Islet precursor cell (in vitro differentiated cells): ENCODE measurements around the gene ROR1.

Experiments
- DNase-seq: peaks from one replicate; pipeline ENCODE4 v3.0.0-alpha.2; 2018

ROR1 gene

GRCh38 chr1:63946866-63947491 is 173.2 kb downstream of the ROR1 start:
- DNase-seq: peak; percentile 89

DNA sequence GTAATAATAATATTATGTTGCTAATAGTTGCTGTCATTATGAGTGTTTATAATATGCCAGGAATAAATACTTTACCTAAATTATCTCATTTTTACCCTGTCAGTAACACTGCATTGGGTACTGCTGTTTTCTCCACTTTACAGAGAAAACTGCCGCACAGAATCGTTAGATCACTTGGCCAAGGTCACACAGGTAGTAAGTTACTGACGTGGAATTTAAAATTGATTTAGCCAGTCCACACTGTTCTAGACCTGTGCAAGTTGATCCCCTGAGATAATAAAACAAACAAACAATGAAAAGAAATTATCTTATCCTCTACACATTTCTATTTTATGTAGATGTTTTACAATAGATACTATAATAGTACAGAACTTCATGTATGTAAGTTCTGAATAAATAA is 174.1 kb downstream of the ROR1 start:
- DNase-seq: no peak

DNA sequence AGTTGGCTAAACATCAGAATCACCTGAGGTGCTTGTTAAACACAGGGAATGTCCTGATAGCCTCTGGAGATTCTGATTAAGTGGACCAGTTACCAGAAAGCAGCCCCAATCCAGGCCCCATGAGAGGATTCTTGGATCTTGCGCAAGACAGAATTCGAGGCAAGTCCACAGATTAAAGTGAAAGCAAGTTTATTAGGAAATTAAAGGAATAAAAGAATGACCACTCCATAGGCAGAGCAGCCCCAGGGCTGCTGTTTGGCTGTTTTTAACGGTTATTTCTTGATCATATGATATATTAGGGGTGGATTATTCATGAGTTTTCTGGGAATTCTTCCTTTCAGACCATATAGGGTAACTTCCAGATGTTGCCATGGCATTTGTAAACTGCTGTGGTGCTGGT is 176.2 kb downstream of the ROR1 start:
- DNase-seq: no peak

- DNase-seq: no peak
Measured at GRCh38 chr1:63951059-63951946, 177.5 kb downstream of the ROR1 start.

GRCh38 chr1:63954187-63954586 is 180.4 kb downstream of the ROR1 start:
- DNase-seq: no peak

DNA sequence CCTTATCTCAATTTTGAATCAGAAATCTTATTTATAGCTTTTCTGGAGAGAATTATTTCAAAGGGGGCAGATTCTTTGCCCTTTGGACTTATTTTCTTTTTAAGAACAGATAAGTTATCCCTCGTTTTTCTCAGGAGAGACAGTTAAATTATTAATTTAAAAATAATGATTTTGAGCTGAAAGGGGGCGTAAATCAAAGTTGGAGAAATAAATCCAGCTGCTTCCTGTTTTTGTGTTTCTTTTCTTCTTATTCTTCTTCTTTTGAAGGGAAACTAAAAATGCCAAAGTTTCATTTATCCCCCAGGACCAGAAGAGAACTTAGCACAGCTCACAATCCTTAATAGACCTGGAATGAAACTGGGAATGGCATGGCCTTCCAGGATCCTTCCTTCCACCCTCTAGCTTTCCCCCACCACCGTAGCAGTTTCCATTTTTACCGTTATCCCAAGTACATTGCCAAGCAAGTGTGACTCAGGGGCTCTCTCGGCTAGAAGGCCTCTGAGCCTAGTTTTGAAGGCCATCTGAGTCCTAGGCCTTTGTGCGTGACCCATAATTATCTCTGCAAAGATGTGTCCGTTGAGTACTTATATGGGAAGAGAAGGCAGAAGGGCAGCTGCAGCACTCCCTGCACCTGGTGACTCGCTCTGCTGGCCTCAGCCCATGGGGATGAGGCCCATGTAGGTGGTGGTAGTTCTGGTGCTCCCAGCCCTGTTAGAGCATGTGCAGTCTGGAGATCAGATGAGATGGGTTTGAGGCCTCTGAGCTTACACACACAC is 181.7 kb downstream of the ROR1 start:
- DNase-seq: peak; percentile 75

DNA sequence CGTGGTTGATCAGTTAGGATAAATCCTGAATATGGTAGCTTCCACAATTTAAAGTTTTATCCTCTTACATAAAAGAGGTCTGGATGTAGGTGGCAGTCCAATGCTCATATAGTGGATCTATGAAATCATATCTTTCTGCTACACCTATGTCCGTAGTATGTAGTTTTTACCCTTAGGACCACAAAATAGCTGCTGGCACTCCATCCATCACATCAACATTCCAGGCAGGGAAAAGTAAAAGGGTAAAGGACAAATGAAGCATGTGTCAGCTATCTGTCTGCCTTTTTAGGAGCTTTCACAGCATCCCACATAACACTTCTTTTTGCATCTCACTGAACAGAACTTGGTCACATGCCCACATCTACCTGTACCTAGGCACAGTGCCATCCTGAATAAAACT is 184.7 kb downstream of the ROR1 start:
- DNase-seq: no peak

DNA sequence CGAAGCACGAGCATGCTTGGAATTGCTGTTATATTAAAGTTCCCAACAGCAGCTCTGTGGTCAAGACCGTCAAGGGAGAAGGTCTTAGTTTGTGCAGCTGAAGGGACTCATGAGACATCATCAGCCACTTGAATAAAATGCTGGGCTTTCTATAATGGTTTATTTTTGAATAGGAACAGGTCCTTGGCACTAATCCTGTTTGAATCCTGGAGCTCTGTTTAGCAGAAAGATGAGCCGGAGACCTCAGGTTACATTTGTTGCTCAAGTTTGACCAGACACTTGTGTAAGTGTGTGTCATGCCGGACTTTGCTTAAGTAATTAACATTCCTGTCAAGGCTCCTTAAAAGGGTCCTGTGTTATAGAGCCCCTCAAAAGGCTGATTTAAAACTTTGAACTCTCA is 186.5 kb downstream of the ROR1 start:
- DNase-seq: no peak

DNA sequence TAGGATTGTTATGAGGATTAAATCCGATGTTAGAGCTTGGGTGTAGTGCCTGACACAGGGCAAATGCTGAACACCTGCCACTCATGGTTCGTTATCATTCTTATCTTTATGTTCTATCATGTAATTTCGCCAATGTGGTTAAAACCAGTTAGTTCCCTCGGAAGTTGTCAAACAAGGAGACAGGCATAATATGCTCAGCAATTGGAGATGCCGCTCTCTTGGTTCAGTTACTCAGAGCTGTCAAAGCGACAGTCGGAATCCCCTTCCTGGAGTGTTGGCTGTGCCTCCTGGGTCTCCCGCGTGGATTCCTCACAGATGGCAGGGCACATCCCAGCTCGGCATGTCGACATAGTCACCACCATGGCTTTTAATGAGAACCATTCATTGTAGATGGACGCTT is 192.2 kb downstream of the ROR1 start:
- DNase-seq: no peak

DNA sequence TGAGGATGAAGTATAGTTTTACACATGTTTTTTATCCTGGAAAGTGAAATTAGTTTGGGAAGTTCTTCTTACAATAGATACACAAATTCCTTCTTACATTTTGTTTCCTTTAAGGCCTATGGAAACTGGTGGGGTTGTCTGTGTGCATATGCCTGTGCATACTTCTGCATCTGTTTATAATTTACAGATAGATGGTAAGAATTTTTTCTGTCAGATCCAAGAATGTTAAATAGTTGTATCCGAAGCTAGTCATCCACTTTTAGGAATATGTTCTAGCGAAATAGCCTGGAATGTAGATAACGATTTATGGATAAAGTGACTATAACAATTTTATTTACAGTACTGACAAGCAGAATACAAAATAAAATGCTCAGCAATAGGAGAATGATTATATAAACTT is 194.1 kb downstream of the ROR1 start:
- no peak for DNase-seq

DNA sequence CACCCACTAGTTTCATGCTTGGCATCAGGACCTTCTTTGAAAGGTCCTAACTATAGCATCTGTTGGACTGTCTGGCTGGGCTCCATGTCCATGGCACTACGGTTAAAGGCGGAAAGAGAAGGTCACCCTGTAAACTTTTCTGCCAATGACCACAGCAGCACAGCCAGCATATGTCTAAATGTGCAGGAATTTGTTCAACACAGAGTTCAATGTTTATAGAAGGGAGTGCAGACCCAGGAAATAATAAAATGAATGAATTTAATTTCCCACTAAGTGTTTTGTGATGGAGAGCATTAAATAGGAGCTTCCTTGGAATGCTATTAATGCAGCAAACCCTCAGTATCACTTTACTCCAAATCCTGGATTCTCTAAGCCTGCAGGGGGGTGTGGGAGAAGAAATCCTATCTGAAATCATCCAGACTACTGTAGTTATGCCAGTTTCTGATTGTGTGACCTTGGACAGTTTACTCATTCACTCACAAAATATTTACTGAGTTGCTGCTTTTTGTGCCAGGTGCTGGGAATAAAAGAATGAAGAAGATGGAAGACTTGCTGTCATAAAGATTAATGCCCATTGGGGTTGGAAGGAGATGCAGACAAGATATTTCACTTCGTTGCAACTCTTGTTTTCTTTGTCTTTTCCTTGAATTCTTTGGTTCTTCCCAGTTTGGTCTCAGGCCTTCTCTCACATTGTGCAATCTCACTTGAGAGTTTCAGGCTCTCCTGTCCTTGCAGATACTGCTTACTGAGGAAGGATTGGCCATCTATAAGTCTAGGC is 195.0 kb downstream of the ROR1 start:
- no peak for DNase-seq

DNA sequence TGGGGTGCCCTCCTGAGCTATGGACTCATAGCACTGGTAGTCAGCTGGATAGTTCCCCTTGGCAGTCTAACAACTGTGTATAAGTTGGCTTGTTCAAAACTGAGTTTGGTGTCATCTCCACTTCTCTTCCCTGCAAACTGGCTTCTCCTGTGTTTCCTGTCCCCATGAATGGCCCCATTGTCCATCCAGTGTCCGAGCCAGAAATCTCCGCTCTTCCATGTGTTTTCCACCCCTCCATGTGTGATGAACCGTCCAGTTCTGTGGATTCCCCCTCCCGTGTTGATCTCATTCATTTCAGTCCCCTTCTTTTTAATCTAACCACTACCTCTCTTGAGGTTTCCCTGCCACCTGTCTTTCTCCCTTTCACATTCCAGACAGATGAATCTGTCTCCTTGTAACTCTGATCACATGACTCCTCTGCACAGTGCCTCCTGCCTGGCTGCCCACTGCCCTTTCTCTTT is 195.7 kb downstream of the ROR1 start:
- peak; percentile 73 for DNase-seq

GRCh38 chr1:63971557-63971956 is 197.7 kb downstream of the ROR1 start:
- DNase-seq: peak; percentile 66

GRCh38 chr1:63973005-63973419 is 199.2 kb downstream of the ROR1 start:
- no peak for DNase-seq

- DNase-seq: no peak
Measured at GRCh38 chr1:63974966-63975365, 201.1 kb downstream of the ROR1 start.

DNA sequence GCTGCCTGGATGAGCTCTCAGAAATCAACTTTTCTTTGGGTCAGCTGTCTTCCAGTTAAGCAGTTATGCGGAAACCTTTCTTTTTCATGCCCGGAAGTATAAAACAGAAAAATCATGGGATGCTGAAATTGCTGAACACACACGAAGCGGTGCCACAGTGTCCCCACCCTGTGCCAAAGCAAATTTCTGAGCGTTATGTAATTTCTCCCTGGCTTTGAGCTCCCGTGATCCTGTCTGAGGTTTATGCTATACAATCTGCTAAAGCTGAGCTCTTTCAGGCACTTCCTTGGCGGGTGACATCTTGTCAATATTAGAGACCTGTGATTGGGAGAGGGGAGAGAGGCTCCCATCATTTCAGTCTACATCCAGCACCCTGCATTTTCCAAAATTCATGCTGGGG is 201.7 kb downstream of the ROR1 start:
- no peak for DNase-seq

- DNase-seq: no peak
Measured at GRCh38 chr1:63976006-63976405, 202.2 kb downstream of the ROR1 start.

DNA sequence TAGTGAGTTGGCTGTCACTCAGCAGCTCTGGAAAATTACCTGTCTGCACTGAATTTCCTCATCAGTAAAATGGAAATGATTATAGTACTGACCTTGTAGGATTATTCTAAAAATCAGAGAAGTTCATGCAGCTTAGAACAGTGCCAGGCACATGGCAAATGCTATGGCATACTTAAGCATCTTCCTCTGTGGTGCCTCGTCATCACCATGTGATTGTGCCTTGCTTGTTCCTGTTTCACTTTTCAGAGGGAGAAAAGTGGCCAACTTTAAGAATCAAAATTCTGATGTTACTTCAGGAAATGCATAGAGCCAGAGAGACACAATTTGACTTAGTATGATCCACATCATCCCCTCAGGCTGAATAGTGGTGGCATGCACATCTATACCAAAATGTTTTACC is 203.6 kb downstream of the ROR1 start:
- DNase-seq: no peak

DNA sequence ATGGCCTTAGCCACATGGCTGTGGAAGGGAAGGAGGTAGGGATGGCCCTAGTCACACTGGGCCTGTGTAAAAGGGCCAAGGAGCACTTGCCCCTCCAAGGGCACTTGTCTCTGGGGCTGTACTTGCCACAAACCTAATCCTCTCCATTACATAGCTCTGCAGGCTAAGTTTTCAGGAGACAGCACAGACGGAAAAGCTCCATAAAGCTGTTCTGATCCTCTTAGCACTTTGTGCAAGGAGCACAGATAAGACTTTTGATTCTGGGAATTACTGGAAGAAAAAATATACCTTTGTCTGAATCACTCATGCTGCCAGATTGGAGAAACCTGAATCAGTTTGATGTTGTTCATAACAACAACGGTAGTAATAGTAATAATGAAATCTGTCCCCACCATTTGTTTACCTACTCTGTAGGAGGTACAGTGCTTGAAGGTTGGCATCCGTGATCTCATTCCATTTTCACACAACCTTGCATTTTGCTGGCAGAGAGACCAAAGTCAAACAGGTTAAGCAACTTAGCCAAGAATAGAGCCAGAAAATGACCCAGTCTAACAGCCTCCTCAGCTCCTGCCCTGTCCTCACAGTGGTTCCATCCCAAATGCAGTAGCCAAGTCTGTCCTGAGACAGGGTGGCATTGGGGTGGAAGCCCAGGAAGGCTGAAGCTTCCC is 207.1 kb downstream of the ROR1 start:
- DNase-seq: no peak

GRCh38 chr1:63981408-63981773 is 207.6 kb downstream of the ROR1 start:
- DNase-seq: no peak

- no peak for DNase-seq
Measured at GRCh38 chr1:63982201-63982600, 208.4 kb downstream of the ROR1 start.
